GM13977 (cell line): ENCODE measurements around the gene UBE4B.
A peak's percentile ranks its signal among the peaks of the same experiment; 100 is the strongest.
"Not testable (repeated sequence)": the region's sequence is repeated elsewhere in the genome, so short reads cannot be mapped to it uniquely, and the experiment has no call there.

Experiments
- DNase-seq: peaks from one replicate; pipeline ENCODE4 v3.0.0; 2012; ENCODE audit warnings: low spot score
- CTCF ChIP-seq: IDR thresholded peaks from 2 replicates; pipeline ENCODE4 v1.5.1; 2012; ENCODE audit warnings: mild to moderate bottlenecking, control low read depth; ENCODE audit not compliant: insufficient read depth; ENCODE audit errors: extremely low read depth, missing control alignments
- in situ Hi-C: fragments of 300-500 bp; cut with MboI; formaldehyde crosslinking; loops from one replicate; pipeline ENCODE4 v1.12.0; 2022; ENCODE audit warnings: low sequenced_read_pairs, low pct_unique_long_range_greater_than_20kb, mixed read lengths, inconsistent platforms; ENCODE audit not compliant: unreplicated experiment

UBE4B gene

GRCh38 chr1:9993561-9994075 is 39.1 kb upstream of the UBE4B start:
- in situ Hi-C loops = no loop called here
- TF ChIP-seq CTCF = no peak
- DNase-seq = no peak

DNA sequence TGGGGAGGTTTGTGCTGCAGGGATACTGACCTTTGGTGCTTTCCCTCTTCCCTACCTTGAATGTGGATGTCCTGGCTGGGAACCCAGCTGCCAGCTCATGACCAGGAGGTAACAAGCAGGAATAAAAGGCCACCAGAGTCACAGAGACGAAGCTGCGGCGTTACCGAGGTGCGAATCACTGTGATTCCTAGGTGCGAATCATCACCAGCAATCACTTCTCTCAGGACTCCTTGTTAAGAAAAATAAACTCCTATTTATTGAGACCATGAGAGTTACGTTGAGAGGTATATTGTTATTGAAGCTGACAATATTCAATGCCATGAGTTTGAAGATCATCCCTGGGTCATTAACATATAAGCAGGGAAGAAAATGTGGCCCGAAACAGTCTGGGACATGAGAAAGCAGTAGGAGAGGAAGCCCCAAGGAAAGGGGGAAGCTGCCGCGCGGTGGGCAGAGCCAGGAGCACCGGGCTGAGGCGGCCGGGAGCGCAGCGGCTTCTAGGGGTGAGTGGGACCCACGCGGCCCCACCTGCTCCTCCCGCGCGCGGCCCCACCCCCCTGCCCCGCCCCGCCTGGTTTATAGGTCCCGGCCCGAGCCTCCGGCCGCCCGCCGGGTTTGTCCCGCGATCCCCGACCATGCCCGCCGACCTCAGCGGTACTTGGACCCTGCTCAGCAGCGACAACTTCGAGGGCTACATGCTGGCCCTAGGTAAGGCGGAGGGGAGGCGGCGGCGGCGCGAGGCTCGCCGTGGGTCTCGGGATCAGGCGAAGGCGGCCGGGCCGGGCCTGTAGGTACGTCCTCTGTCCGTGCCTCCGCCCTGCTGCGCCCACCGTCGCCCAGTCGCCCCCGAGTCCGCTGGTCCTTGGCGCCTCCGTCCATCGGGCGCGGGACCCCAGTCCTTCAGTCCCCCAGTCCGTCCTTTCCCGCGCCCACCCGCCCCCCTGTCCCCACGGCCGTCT is 35.9 kb upstream of the UBE4B start, which contains the start of gene RBP7:
RBP7 (plus strand) TSS at position 605 of the 959 bp plus-strand sequence; CDS start at position 636, 31 bp downstream.
- peak; percentile 49 for DNase-seq
- TF ChIP-seq CTCF = no peak
- in situ Hi-C loops = no loop called here

- no peak for TF ChIP-seq CTCF
- DNase-seq = no peak
- in situ Hi-C loops = no loop called here
These were observed 31.6 kb upstream of the UBE4B start for GRCh38 chr1:10001016-10001665.

DNA sequence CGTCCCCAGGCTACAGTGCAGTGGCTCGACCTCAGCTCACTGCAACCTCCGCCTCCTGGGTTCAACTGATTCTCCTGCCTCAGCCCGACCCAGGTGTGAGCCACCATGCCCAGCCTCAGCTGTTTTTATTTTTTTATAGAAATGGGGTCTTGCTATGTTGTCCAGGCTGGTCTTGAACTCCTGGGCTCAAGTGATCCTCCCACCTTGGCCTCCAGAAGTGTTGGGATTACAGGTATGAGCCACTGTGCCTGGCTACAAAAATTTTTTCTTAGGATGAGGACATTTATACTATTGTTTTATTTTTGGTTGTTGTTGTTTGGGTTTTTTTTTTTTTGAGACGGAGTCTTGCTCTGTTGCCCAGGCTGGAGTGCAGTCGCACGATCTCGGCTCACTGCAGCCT is 27.5 kb upstream of the UBE4B start:
- in situ Hi-C loops, DNase-seq: not testable (repeated sequence)

DNA sequence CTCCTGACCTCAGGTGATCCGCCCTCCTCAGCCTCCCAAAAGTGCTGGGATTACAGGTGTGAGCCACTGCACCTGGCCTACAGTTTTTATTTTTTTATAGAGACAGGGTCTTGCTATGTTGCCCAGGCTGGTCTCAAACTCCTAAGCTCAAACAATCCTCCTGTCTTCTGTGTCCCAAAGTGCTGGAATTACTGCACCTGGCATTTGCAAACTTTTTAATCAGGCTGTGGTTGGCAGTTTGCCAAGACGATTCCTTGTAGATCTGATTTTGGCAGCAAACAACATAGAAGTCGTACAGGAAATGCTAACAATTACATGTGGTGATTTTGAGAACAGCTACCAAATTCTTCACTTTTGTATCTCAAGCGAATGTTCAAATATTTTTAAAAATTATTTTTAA is 25.6 kb upstream of the UBE4B start:
- no peak for DNase-seq
- TF ChIP-seq CTCF = no peak
- in situ Hi-C loops = no loop called here

- in situ Hi-C loops = no loop called here
- DNase-seq = no peak
- TF ChIP-seq CTCF = no peak
These were observed 18.7 kb upstream of the UBE4B start for GRCh38 chr1:10014016-10014415.

DNA sequence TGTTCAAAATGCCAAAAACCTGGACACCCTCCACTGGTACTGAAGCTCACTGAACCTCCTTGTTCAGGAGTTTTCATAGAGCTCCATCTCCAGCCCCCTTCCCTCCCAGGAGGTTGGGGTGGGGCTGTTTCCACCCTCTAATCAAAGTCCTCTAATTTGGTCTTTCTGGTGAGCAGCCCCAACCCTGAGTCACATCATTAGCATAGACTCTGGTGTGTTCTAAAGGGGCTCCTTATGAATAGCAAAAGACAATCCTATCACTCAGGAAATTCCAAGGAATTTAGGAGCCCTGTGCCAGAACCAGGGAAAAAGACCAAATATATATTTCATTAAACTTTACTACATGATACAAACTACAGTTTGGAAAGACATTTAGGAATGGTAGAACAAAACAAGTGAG is 13.2 kb upstream of the UBE4B start:
- in situ Hi-C loops = no loop called here
- DNase-seq = no peak
- no peak for TF ChIP-seq CTCF
